B cell (primary cell): ENCODE results near the gene ERC2.

ENCODE experiments used
- EZH2 ChIP-seq: IDR thresholded peaks from 2 replicates; pipeline ENCODE4 v1.6.1; 2012; ENCODE audit warnings: borderline replicate concordance, low read depth, mild to moderate bottlenecking, moderate library complexity, low read length; ENCODE audit not compliant: insufficient read depth, poor library complexity, severe bottlenecking
- TF ChIP-seq, protein P1 (sequence below): fragments of 200-600 bp; IDR thresholded peaks from one replicate; pipeline ENCODE4 v1.8.0; 2022; ENCODE audit warnings: antibody characterized with exemption, mild to moderate bottlenecking

- TF ChIP-seq, protein P1, sequence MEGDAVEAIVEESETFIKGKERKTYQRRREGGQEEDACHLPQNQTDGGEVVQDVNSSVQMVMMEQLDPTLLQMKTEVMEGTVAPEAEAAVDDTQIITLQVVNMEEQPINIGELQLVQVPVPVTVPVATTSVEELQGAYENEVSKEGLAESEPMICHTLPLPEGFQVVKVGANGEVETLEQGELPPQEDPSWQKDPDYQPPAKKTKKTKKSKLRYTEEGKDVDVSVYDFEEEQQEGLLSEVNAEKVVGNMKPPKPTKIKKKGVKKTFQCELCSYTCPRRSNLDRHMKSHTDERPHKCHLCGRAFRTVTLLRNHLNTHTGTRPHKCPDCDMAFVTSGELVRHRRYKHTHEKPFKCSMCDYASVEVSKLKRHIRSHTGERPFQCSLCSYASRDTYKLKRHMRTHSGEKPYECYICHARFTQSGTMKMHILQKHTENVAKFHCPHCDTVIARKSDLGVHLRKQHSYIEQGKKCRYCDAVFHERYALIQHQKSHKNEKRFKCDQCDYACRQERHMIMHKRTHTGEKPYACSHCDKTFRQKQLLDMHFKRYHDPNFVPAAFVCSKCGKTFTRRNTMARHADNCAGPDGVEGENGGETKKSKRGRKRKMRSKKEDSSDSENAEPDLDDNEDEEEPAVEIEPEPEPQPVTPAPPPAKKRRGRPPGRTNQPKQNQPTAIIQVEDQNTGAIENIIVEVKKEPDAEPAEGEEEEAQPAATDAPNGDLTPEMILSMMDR = no peak
- no peak for TF ChIP-seq EZH2
These were observed 344.8 kb downstream of the ERC2 start for GRCh38 chr3:56123487-56123886.
